Measurements from ENCODE around the gene NRXN3.

GRCh38 chr14:79502136-79502750, 1332.1 kb downstream of the NRXN3 start:
- TF ChIP-seq CTCF (conservative IDR thresholded peaks at IDR 0.05; ENCODE audit: low read length), result no peak
- TF ChIP-seq EZH2phosphoT487 (IDR thresholded peaks at IDR 0.05; ENCODE audit: borderline replicate concordance, low read depth, low read length), result no peak
